PC-9 (cell line): ENCODE data around the gene DDX10. TPM values are rescaled to one million over a fixed set of nuclear protein-coding genes. Genes with fewer than 3 reads are reported as not detected.
"Not testable (repeated sequence)": the region's sequence is repeated elsewhere in the genome, so short reads cannot be mapped to it uniquely, and the experiment has no call there.

ENCODE experiments used
- BruUV-seq: library from RNA; stranded (reverse); fragments of 400-500 nt; replicated peaks from 2 replicates; lab custom pipeline; 2021; lab: Mats Ljungman, UMichigan
- CTCF ChIA-PET: fragments of 300-600 bp; sonication (Branson Sonifier 250); formaldehyde crosslinking; loops from one replicate; lab custom pipeline; 2022; ENCODE audit warnings: antibody characterized with exemption; lab: Charles Lee
- POLR2A ChIA-PET: fragments of 300-600 bp; sonication (Branson Sonifier 250); formaldehyde crosslinking; loops from one replicate; lab custom pipeline; 2022; ENCODE audit warnings: antibody characterized with exemption; ENCODE audit not compliant: unreplicated experiment; lab: Charles Lee
- DNase-seq, 2 experiments: peaks; one replicate each; pipeline versions ENCODE4 v3.0.0 to v3.0.0-alpha.2; 2015 to 2022; ENCODE audit warnings: mixed read lengths in 1 of 2
- H2AFZ ChIP-seq: fragments of 200-600 bp; sonication (generic); 2 replicates; pipeline ENCODE4 v1.8.1; 2017; ENCODE audit warnings: antibody characterized with exemption
- H3F3A ChIP-seq: fragments of 200-600 bp; sonication (generic); 2 replicates; pipeline ENCODE4 v1.8.1; 2017; ENCODE audit warnings: antibody characterized with exemption, mild to moderate bottlenecking, low read depth; ENCODE audit not compliant: insufficient read depth
- H3K27ac ChIP-seq: fragments of 200-600 bp; sonication (generic); 2 replicates; pipeline ENCODE4 v1.6.1; 2016; ENCODE audit warnings: mixed run types
- H3K27me3 ChIP-seq: fragments of 200-600 bp; sonication (generic); 2 replicates; pipeline ENCODE4 v1.6.1; 2016; ENCODE audit warnings: low read depth, mixed run types; ENCODE audit not compliant: insufficient read depth
- H3K36me3 ChIP-seq: fragments of 200-600 bp; sonication (generic); 2 replicates; pipeline ENCODE4 v1.6.1; 2016; ENCODE audit warnings: low read depth, mixed run types
- H3K4me1 ChIP-seq: fragments of 200-600 bp; sonication (generic); replicated peaks from 2 replicates; pipeline ENCODE4 v1.6.1; 2016; ENCODE audit warnings: mixed run types; ENCODE audit not compliant: insufficient read depth
- H3K4me2 ChIP-seq: fragments of 200-600 bp; sonication (generic); 2 replicates; pipeline ENCODE4 v1.6.1; 2017; ENCODE audit warnings: mixed run types
- H3K4me3 ChIP-seq: fragments of 200-600 bp; sonication (generic); 2 replicates; pipeline ENCODE4 v1.6.1; 2016; ENCODE audit warnings: mixed run types
- H3K79me2 ChIP-seq: fragments of 200-600 bp; sonication (generic); 2 replicates; pipeline ENCODE4 v1.6.1; 2017; ENCODE audit warnings: low read depth, mixed run types
- H3K9me2 ChIP-seq: fragments of 200-600 bp; sonication (generic); 2 replicates; pipeline ENCODE4 v1.8.1; 2017; ENCODE audit warnings: mild to moderate bottlenecking; ENCODE audit not compliant: insufficient read depth
- H3K9me3 ChIP-seq: fragments of 200-600 bp; sonication (generic); 2 replicates; pipeline ENCODE4 v1.8.1; 2016; ENCODE audit warnings: low read depth; ENCODE audit not compliant: insufficient read depth
- H4K20me1 ChIP-seq: fragments of 200-600 bp; sonication (generic); 2 replicates; pipeline ENCODE4 v1.8.1; 2017; ENCODE audit not compliant: insufficient read depth
- EZH2 ChIP-seq: fragments of 200-600 bp; sonication (generic); IDR thresholded peaks from 2 replicates; pipeline ENCODE4 v1.8.0; 2017; ENCODE audit warnings: antibody characterized with exemption, low read depth
- intact Hi-C: fragments of 100-400 bp; cut with micrococcal nuclease; formaldehyde crosslinking; loops from one replicate; pipeline ENCODE4 v1.10.0; 2022; ENCODE audit not compliant: unreplicated experiment
- total RNA-seq: library from RNA; stranded (reverse); gene quantifications from 2 replicates; pipeline ENCODE4 v1.2.3, GENCODE V29; 2021
- TF ChIP-seq, protein P1 (sequence below): fragments of 200-600 bp; sonication (generic); conservative IDR thresholded peaks from 2 replicates; pipeline ENCODE4 v1.6.1; 2017; ENCODE audit warnings: mixed run types, antibody characterized with exemption, mild to moderate bottlenecking, moderate library complexity

DDX10 gene
- total RNA-seq, 1 experiment from 2014 or later, result 26.4 TPM

DNA sequence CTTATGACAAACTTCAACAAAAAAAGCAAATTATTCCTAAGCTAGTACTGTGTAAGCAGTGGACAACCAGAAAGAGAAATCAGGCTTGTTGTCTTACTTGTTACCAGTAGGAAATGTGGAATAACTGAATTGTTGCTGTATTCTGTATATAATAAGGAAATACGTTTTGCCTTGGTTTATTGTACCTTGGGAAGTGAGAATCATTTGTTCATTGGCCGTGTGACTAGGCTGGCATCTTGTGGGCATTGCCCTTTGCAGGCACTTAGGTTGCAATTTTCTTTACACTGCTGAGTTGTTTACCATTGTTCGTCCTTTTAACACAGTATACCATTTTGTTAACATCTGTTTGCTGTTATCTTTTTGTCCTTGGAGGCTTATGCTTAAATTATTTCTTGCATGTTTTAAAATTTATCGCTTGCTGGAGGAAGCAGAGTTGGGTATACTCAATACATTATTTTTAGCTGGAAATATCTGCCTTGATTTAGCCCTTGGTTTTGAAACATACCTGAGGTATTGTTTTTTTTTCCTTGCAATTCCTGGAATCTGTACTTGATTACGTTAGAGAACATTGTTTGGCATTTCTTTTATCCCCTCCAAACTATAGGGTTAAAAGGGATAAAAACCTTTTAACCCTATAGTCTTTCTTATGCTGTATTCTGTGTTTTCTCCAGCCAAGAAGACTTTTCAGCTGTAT, 109.3 kb downstream of the DDX10 start:
- H4K20me1 ChIP-seq, result 0 out of 2 replicates have a peak, but pooled peaks cover 3% of the 10 kb centered on the region
- TF ChIP-seq, protein P1, sequence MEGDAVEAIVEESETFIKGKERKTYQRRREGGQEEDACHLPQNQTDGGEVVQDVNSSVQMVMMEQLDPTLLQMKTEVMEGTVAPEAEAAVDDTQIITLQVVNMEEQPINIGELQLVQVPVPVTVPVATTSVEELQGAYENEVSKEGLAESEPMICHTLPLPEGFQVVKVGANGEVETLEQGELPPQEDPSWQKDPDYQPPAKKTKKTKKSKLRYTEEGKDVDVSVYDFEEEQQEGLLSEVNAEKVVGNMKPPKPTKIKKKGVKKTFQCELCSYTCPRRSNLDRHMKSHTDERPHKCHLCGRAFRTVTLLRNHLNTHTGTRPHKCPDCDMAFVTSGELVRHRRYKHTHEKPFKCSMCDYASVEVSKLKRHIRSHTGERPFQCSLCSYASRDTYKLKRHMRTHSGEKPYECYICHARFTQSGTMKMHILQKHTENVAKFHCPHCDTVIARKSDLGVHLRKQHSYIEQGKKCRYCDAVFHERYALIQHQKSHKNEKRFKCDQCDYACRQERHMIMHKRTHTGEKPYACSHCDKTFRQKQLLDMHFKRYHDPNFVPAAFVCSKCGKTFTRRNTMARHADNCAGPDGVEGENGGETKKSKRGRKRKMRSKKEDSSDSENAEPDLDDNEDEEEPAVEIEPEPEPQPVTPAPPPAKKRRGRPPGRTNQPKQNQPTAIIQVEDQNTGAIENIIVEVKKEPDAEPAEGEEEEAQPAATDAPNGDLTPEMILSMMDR, result no peak
- TF ChIP-seq EZH2, result no peak
- BruUV-seq, result no TSS peak
- no peaks in the 10 kb centered on the region for H3K4me1 ChIP-seq
- no peaks in the 10 kb centered on the region for H3K9me2 ChIP-seq
- H3F3A ChIP-seq, result no peaks in the 10 kb centered on the region; the same call in none of the 2 replicates
- H3K36me3 ChIP-seq, result 0 out of 2 replicates have a peak, but pooled peaks cover 10% of the 10 kb centered on the region
- no peak overlapping the region for H3K4me2 ChIP-seq
- intact Hi-C loops, result no loop called here
- CTCF ChIA-PET, result no interaction called here
- H3K27ac ChIP-seq, result no peak overlapping the region
- no peak for DNase-seq
- H3K9me3 ChIP-seq, result no peaks in the 10 kb centered on the region
- POLR2A ChIA-PET, result interaction anchor here (0.6 kb wide), 1 partner anchor 242 kb away, joined by 3 read pairs; no protein-coding TSS in a partner anchor
- H3K27me3 ChIP-seq, result no peaks in the 10 kb centered on the region
- H2AFZ ChIP-seq, result no peak overlapping the region
- no peak overlapping the region for H3K4me3 ChIP-seq
- peaks cover 17% of the 10 kb centered on the region; the same call in 1 of the 2 replicates for H3K79me2 ChIP-seq

DNA sequence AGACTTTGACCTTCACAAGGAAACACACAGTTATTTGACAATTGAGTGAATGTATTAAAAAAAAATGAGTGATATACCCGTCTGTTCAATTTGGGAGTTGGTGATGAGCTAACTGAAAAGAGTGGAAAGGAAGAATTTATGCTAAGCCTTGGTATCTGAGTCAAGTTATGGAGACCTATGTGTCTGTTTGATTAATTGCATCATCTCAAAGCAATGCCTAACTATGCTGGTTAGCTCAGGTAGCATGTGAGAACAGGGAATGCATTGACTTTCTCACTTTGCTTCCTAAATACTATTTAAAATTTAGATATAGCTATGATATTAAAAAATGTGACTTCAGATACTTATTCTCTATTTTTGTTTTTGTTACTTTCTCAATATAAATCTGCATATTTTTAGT, 110.5 kb downstream of the DDX10 start:
- H3K36me3 ChIP-seq, result 0 out of 2 replicates have a peak, but pooled peaks cover 10% of the 10 kb centered on the region
- peaks cover 3% of the 10 kb centered on the region; the same call in 1 of the 2 replicates for H3F3A ChIP-seq
- H3K27ac ChIP-seq, result peak overlapping the region; percentile 1; the same call in 1 of the 2 replicates
- no peaks in the 10 kb centered on the region for H3K9me2 ChIP-seq
- DNase-seq, result no peak
- no TSS peak for BruUV-seq
- CTCF ChIA-PET, result no interaction called here
- 0 out of 2 replicates have a peak, but pooled peaks cover 3% of the 10 kb centered on the region for H4K20me1 ChIP-seq
- H3K27me3 ChIP-seq, result no peaks in the 10 kb centered on the region
- POLR2A ChIA-PET, result no interaction called here
- H3K4me3 ChIP-seq, result no peak overlapping the region
- intact Hi-C loops, result no loop called here
- peaks cover 17% of the 10 kb centered on the region; the same call in 1 of the 2 replicates for H3K79me2 ChIP-seq
- no peaks in the 10 kb centered on the region for H3K4me1 ChIP-seq
- TF ChIP-seq, protein P1, result no peak
- no peak overlapping the region for H2AFZ ChIP-seq
- no peak overlapping the region for H3K4me2 ChIP-seq
- H3K9me3 ChIP-seq, result no peaks in the 10 kb centered on the region

DNA sequence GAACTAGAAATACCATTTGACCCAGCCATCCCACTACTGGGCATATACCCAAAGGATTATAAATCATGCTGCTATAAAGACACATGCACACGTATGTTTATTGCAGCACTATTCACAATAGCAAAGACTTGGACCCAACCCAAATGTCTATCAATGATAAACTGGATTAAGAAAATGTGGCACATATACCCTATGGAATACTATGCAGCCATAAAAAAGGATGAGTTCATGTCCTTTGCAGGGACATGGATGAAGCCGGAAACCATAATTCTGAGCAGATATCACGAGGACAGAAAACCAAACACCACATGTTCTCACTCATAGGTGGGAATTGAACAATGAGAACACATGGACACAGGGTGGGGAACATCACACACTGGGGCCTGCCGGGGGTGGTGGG, 114.3 kb downstream of the DDX10 start:
- H3K4me3 ChIP-seq, H3K4me1 ChIP-seq, CTCF ChIA-PET, H2AFZ ChIP-seq, H3K9me2 ChIP-seq, DNase-seq, POLR2A ChIA-PET, H3F3A ChIP-seq, H3K27ac ChIP-seq, H3K79me2 ChIP-seq, BruUV-seq, H3K9me3 ChIP-seq, H3K36me3 ChIP-seq, H4K20me1 ChIP-seq, intact Hi-C loops, H3K4me2 ChIP-seq, H3K27me3 ChIP-seq: not testable (repeated sequence)
